HepG2 (cell line): ENCODE data around the gene TMEM190. TPM values are rescaled to one million over a fixed set of nuclear protein-coding genes. Genes with fewer than 3 reads are reported as not detected.

Source experiments
- ATAC-seq: fragments of 200-7000 bp; cut with Tn5 transposase; 3 replicates; pipeline ENCODE4 v1.9.1; 2020; ENCODE audit warnings: mild to moderate bottlenecking, moderate library complexity
- BruUV-seq: library from RNA; stranded (reverse); fragments of 400-500 nt; replicated peaks from 2 replicates; lab custom pipeline; 2021; lab: Mats Ljungman, UMichigan
- CTCF ChIA-PET: fragments of 300-600 bp; formaldehyde crosslinking; extraction: SDS; loops from one replicate; lab custom pipeline; 2021; ENCODE audit warnings: low total read pairs, inconsistent platforms, low intra/inter-chr PET ratio; lab: Yijun Ruan, JAX
- POLR2A ChIA-PET: fragments of 350-600 bp; sonication (Branson Sonifier 250); formaldehyde crosslinking; loops from one replicate; lab custom pipeline; 2020; ENCODE audit warnings: antibody characterized with exemption, inconsistent platforms; lab: Yijun Ruan, JAX
- DNase-seq: peaks from one replicate; pipeline ENCODE4 v3.0.0-alpha.2; 2015; ENCODE audit warnings: low spot score
- FAIRE-seq: peaks from 3 replicates; lab custom pipeline; 2011; peaks lifted over from hg19 to GRCh38; lab: Jason Lieb, UNC
- H2AFZ ChIP-seq: one replicate; pipeline ENCODE4 v1.6.1; 2011; ENCODE audit warnings: low read length, inconsistent platforms
- H3K27ac ChIP-seq: fragments of 300-600 bp; 3 replicates; pipeline ENCODE4 v1.8.0; 2011; ENCODE audit warnings: mixed run types, mild to moderate bottlenecking, mixed read lengths, low read length, inconsistent platforms; ENCODE audit not compliant: insufficient read depth; ENCODE audit errors: extremely low read length
- H3K27me3 ChIP-seq, 2 experiments: fragments of 200-600 bp in 1 of 2; 2 replicates in 1 of 2; 3 replicates in 1 of 2; pipeline versions ENCODE4 v1.6.0 to v1.8.0; 2011; ENCODE audit warnings: low read length in 2 of 2, mild to moderate bottlenecking in 2 of 2, moderate library complexity in 2 of 2, inconsistent platforms in 1 of 2; ENCODE audit not compliant: insufficient read depth in 2 of 2, control insufficient read depth in 1 of 2
- H3K36me3 ChIP-seq, 2 experiments: fragments of 200-600 bp in 1 of 2; replicated peaks in 1 of 2; 2 replicates in 1 of 2; 3 replicates in 1 of 2; pipeline versions ENCODE4 v1.5.1 to v1.8.0; 2011; ENCODE audit warnings: low read length in 2 of 2, inconsistent platforms in 1 of 2; ENCODE audit not compliant: insufficient read depth in 2 of 2, control insufficient read depth in 1 of 2
- H3K4me1 ChIP-seq: 2 replicates; pipeline ENCODE4 v1.5.1; 2012; ENCODE audit warnings: low read length, inconsistent platforms; ENCODE audit not compliant: insufficient read depth
- H3K4me2 ChIP-seq: 2 replicates; pipeline ENCODE4 v1.6.0; 2011; ENCODE audit warnings: low read depth, low read length, inconsistent platforms
- H3K4me3 ChIP-seq, 3 experiments: fragments of 200-600 bp in 1 of 3; sonication (generic), shearing (Covaris generic) in 1 of 3; replicated peaks in 1 of 3; 2 replicates each; pipeline ENCODE4 v1.5.1; 2011 to 2016; ENCODE audit warnings: low read length in 3 of 3, inconsistent platforms in 2 of 3, low read depth in 2 of 3, mild to moderate bottlenecking in 2 of 3, control low read depth in 1 of 3, mixed read lengths in 1 of 3; ENCODE audit not compliant: insufficient read depth in 1 of 3
- H3K79me2 ChIP-seq: one replicate; pipeline ENCODE4 v1.6.1; 2011; ENCODE audit warnings: low read length, inconsistent platforms; ENCODE audit not compliant: insufficient read depth
- H3K9ac ChIP-seq: 2 replicates; pipeline ENCODE4 v1.6.0; 2011; ENCODE audit warnings: mild to moderate bottlenecking, low read depth, low read length, inconsistent platforms; ENCODE audit not compliant: insufficient read depth
- H3K9me3 ChIP-seq: 2 replicates; pipeline ENCODE4 v1.5.1; 2012; ENCODE audit warnings: mild to moderate bottlenecking, low read length
- H4K20me1 ChIP-seq: 2 replicates; pipeline ENCODE4 v1.6.0; 2011; ENCODE audit warnings: inconsistent platforms, mild to moderate bottlenecking, low read length, moderate library complexity; ENCODE audit not compliant: insufficient read depth
- HIC2 ChIP-seq: sonication (generic); formaldehyde crosslinking; IDR thresholded peaks from 2 replicates; pipeline ENCODE4 v1.9.0; 2022; ENCODE audit warnings: low read depth, missing genetic modification reagents
- PRDM10 ChIP-seq: sonication (generic); formaldehyde crosslinking; IDR thresholded peaks from 2 replicates; pipeline ENCODE4 v1.4.0; 2020; ENCODE audit warnings: low read depth, missing genetic modification reagents
- RBFOX2 ChIP-seq: fragments of 200-400 bp; formaldehyde crosslinking; IDR thresholded peaks from 2 replicates; pipeline ENCODE4 v1.6.1; 2017; ENCODE audit warnings: low read depth, mild to moderate bottlenecking, low read length
- WGBS: methylation state at CpG from one replicate; pipeline ENCODE4 v1.1.6; 2017; ENCODE audit warnings: low lambda C conversion rate; 5-methylcytosine and 5-hydroxymethylcytosine counted together
- in situ Hi-C: cut with HindIII; loops from 2 replicates; pipeline ENCODE4 v1.10.0; 2017; ENCODE audit warnings: low pct_unique_long_range_greater_than_20kb; ENCODE audit not compliant: extremely low pct_ligation_motif_present
- intact Hi-C: fragments of 100-400 bp; cut with micrococcal nuclease; formaldehyde crosslinking; loops from one replicate; pipeline ENCODE4 v1.10.0; 2022; ENCODE audit not compliant: unreplicated experiment
- polyA plus RNA-seq, 8 experiments: library from polyadenylated mRNA; depleted of rRNA in 3 of 8; stranded (reverse) in 7 of 8; unstranded in 1 of 8; fragments of >200 nt; fragmentation: Illumina TruSeq in 4 of 8; extraction: Trizol in 4 of 8; gene quantifications; 2 replicates each; pipeline versions ENCODE4 v1.2.1 to v1.2.3, GENCODE V29; 2011 to 2016; ENCODE audit warnings: low read depth in 4 of 8, missing spikeins in 1 of 8, mixed read lengths in 1 of 8; ENCODE audit not compliant: insufficient read depth in 1 of 8
- total RNA-seq, 5 experiments: library from RNA; depleted of rRNA; stranded (reverse); fragments of >200 nt; fragmentation: Illumina TruSeq; extraction: Trizol; gene quantifications; 2 replicates each; pipeline ENCODE4 v1.2.3, GENCODE V29; 2016; ENCODE audit warnings: low read depth in 1 of 5

TMEM190 gene
- total and polyA plus RNA-seq, 2 of the 13 experiments (the other 11 are each of a cell fraction or from before 2014, with no cell fraction given) = 0.35 to 0.83 TPM

GRCh38 chr19:55345101-55345817 lies 31.4 kb upstream of the TMEM190 start:
- POLR2A ChIA-PET = no interaction called here

More at GRCh38 chr19:55345101-55345817, 31.4 kb upstream of the TMEM190 start:
- in situ Hi-C loops (no loop called here), intact Hi-C loops (no loop called here)
- no peak for ATAC-seq
- H3K27ac ChIP-seq = no peak overlapping the region
- 91% methylated on average over 21 of the region's 22 CpGs for WGBS
- H2AFZ ChIP-seq = no peak overlapping the region
- peaks cover 12% of the 10 kb centered on the region for H3K4me1 ChIP-seq
- peaks cover 3% of the 10 kb centered on the region; the same call in 1 of the 2 replicates for H4K20me1 ChIP-seq
- CTCF ChIA-PET = no interaction called here
- H3K4me3 ChIP-seq = no peak overlapping the region
- H3K79me2 ChIP-seq = peaks cover 2% of the 10 kb centered on the region
- no peak for FAIRE-seq
- H3K4me2 ChIP-seq = no peak overlapping the region
- peaks cover 2 to 7% of the 10 kb centered on the region in 2 experiments; a peak in 3 of 5 replicates for H3K36me3 ChIP-seq
- no peak for DNase-seq
- TF ChIP-seq RBFOX2 = 0 out of 2 replicates have a peak, but pooled peaks have one; percentile 17
- no peak for TF ChIP-seq HIC2 (CRISPR knock-in tag)
- TF ChIP-seq PRDM10 = no peak
- BruUV-seq = no TSS peak
- H3K9ac ChIP-seq = no peak overlapping the region
- H3K27me3 ChIP-seq = no peaks in the 10 kb centered on the region; a peak in 2 of 5 replicates
- H3K9me3 ChIP-seq = no peaks in the 10 kb centered on the region
